Immature natural killer cell (primary cell): ENCODE results near the gene ERFE. TPM values are rescaled to one million over a fixed set of nuclear protein-coding genes. Genes with fewer than 3 reads are reported as not detected.
A peak's percentile ranks its signal among the peaks of the same experiment; 100 is the strongest.

ENCODE experiments used
- DNase-seq, 3 donors: peaks; one replicate each; pipeline ENCODE4 v3.0.0; 2022; ENCODE audit warnings: mixed read lengths in 1 of 3
- H3K27ac Mint-ChIP-seq, 6 donors: one replicate each; pipeline ENCODE4 v1.8.0; 2020; ENCODE audit warnings: mixed read lengths in 6 of 6, mild to moderate bottlenecking in 5 of 6, inconsistent platforms in 4 of 6, moderate library complexity in 3 of 6
- H3K27me3 Mint-ChIP-seq, 3 donors: one replicate each; pipeline ENCODE4 v1.8.0; 2020 to 2021; ENCODE audit warnings: low read depth in 3 of 3, mild to moderate bottlenecking in 3 of 3, mixed read lengths in 3 of 3, moderate library complexity in 3 of 3, inconsistent platforms in 1 of 3
- H3K36me3 Mint-ChIP-seq, 3 donors: one replicate each; pipeline ENCODE4 v1.8.0; 2020; ENCODE audit warnings: mixed read lengths in 3 of 3, inconsistent platforms in 2 of 3, mild to moderate bottlenecking in 2 of 3
- H3K4me1 Mint-ChIP-seq, 2 donors: one replicate each; pipeline ENCODE4 v1.8.0; 2020; ENCODE audit warnings: inconsistent platforms in 2 of 2, mild to moderate bottlenecking in 2 of 2, mixed read lengths in 2 of 2, moderate library complexity in 1 of 2
- H3K4me3 Mint-ChIP-seq, 5 donors: one replicate each; pipeline ENCODE4 v1.8.0; 2020; ENCODE audit warnings: mild to moderate bottlenecking in 5 of 5, mixed read lengths in 5 of 5, inconsistent platforms in 3 of 5, moderate library complexity in 3 of 5
- H3K9me3 Mint-ChIP-seq, 6 donors: one replicate each; pipeline ENCODE4 v1.8.0; 2020; ENCODE audit warnings: mild to moderate bottlenecking in 6 of 6, mixed read lengths in 6 of 6, inconsistent platforms in 4 of 6, moderate library complexity in 3 of 6
- polyA plus RNA-seq, 3 donors: library from polyadenylated mRNA; unstranded; fragments of 300-500 nt; fragmentation: Illumina TruSeq; gene quantifications; one replicate each; pipeline ENCODE4 v1.2.3, GENCODE V29; 2021

Gene ERFE
- polyA plus RNA-seq, 3 donors from 2014 or later: 4.6 to 6.2 (median 5.7) TPM

DNA sequence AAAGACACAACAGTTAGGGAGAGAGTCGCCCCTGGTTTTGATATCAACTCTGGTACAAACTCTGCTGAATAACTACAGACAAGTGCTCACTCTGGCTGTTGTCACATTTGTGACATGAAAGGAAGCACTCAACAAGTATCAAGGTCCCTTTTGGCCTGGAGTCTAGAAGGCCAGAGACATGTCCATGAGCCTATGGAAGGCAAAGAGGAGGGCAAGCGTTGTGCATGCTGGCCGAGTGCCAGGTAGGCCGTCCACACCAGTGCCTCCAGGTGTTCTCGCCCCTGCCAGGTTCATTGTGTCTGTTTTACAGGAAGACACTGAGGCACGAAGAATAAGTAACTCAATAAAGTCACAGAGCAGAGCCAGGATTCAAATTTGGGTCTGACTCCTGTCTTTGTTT is 23.6 kb downstream of the ERFE start:
- H3K27ac Mint-ChIP-seq: peak overlapping the region in 5 of 6 donors; percentile 19 to 98 (median 71)
- H3K4me1 Mint-ChIP-seq: peaks cover 60 to 61% of the 10 kb centered on the region in 2 donors

DNA sequence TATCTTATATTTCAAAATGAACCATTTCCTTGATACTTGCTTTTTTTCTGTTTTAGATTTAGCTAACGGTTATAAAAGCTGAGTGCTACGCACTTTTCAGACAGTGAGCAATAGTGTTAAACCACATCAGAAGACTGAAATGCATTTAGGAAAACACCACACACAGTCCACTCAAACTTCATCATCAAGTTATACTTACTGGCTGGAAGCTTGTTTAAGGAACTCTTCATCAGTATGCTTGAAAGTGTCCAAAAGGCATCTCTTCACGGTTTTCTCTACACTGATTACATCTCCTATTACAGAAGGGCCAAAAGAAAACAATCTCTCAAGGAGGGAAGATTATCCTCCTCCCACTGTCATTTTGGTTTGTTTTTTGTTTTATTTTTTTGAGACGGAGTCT is 25.1 kb downstream of the ERFE start:
- H3K4me3 Mint-ChIP-seq: peak overlapping the region; percentile 76 to 87 (median 80)
- H3K27me3 Mint-ChIP-seq: peaks cover 5 to 23% (median 8%) of the 10 kb centered on the region in 3 donors
- H3K36me3 Mint-ChIP-seq: peaks cover 41 to 81% (median 51%) of the 10 kb centered on the region in 3 donors
- H3K9me3 Mint-ChIP-seq: no peaks in the 10 kb centered on the region
- peaks cover 69% of the 10 kb centered on the region in 2 donors for H3K4me1 Mint-ChIP-seq
- peak overlapping the region; percentile 94 to 98 (median 96) for H3K27ac Mint-ChIP-seq
- DNase-seq: peak; percentile 55 to 63 (median 57)

More for the DNA sequence above, 23.6 kb downstream of the ERFE start:
- Mint-ChIP-seq H3K4me3 (peak overlapping the region in 2 of 5 donors; percentile 41 to 76), H3K9me3 (no peaks in the 10 kb centered on the region), H3K27me3 (peaks cover 2 to 21% (median 8%) of the 10 kb centered on the region in 3 donors), H3K36me3 (peaks cover 31 to 75% (median 43%) of the 10 kb centered on the region in 3 donors)
- DNase-seq: no peak

DNA sequence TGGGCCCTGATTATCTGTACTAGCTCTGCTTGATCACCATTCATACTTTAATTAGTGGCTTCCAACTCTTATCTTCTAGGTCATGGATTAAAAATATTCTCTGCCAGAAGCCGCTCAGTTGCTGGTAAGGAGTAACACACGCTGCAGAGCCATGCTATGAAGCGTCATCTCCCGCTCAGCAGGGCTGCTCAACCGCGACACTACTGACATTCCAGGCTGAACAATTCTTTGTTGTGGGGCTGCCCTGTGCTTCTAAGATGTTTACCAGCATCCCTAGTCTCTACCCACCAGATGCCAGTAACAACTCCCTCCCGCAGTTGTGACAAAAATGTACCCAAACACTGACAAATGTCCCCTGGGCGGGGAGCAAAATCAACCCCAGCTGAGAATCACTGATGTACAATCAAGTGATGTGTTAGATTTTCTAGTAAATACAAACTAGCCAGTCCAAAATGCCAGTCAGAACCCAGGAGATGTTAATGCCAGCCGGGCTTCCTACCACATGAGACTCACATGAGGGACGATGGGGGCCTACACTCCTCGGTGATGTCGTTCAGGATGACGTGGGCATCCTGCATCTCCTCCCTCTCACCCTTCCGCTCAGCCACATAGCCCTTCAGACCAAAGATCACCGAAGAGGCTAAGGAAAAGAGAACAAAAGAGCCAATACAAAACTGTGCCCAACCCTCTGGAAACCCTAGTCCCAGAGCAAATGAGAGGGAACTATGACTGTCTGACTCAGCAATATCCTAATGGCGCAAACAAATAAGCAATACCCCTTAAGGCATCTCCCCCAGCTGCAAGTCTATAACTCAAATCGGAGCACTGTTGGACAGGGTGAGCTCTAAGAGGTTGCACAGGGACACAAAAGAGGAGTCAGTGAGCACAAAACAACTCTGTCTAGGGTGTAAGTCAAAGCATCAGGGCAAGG is 29.1 kb downstream of the ERFE start:
- Mint-ChIP-seq H3K4me1 (peaks cover 52 to 64% of the 10 kb centered on the region in 2 donors), H3K36me3 (peaks cover 27 to 70% (median 39%) of the 10 kb centered on the region in 3 donors), H3K27ac (peak overlapping the region; percentile 33 to 95 (median 70)), H3K4me3 (peak overlapping the region in 2 of 5 donors; percentile 30 to 33), H3K27me3 (peaks cover 5 to 21% (median 8%) of the 10 kb centered on the region in 3 donors), H3K9me3 (no peaks in the 10 kb centered on the region)
- DNase-seq: no peak

DNA sequence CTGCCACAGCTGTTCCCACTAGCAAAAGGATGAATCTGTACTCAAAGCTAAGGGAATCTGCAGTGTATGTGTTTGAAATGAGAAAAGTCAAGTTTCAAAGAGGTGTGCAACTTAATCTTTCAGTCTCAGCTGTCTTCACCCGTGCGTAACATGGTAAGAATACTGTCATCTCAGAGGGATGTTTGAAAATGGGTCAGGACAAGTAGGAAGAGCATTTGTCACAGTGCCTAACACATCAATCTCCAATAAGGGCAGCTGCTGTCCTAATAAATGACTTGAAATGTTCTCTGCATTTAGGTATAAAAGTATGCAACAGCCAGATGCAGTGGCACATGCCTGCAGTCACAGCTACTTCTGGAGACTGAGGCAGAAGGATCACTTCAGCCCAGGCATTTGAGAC is 31.7 kb downstream of the ERFE start:
- Mint-ChIP-seq H3K4me1 (peaks cover 35 to 49% of the 10 kb centered on the region in 2 donors), H3K36me3 (peaks cover 27 to 62% (median 32%) of the 10 kb centered on the region in 3 donors), H3K27me3 (peaks cover 2 to 5% (median 5%) of the 10 kb centered on the region in 3 donors), H3K9me3 (no peaks in the 10 kb centered on the region), H3K4me3 (no peak overlapping the region), H3K27ac (no peak overlapping the region)
- DNase-seq: no peak

DNA sequence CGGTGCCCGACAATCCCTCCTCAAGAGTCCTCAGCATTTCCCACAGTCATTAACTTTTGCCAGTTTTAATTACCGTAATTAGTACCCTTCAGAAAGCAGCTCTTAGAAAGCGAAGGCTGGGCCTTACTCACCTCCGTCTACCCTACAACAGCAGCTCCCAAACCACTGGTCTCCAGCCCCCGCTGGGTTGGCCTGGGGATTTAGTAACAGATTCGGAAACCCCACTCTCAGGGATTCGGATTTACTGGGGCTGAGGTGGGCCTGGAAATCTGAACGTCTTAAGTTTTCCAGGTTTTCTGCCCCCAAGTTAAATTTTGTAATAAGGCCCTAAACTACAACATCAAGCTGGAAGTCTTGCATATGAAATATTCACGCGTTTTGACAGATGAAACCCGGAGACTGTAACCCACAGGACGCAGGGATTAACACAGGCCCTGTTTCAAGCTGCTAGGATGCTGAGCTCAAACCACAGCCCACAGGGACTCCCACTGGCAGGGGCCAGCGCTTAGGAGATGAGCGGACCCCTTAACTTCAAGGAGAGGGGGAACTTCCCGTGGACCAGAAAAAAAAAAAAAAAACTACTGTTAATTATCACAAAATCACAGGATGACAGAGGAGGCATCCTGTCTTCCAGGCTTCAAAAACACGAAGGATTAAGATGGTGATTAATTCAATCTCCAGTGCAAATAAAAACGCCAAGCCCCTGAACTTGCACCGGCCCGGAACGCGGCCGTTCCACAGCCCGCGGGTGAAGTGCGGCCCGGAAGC is 43.7 kb downstream of the ERFE start:
- peak in 1 of 3 donors; percentile 25 for DNase-seq
- H3K4me1 Mint-ChIP-seq: peaks cover 62 to 63% of the 10 kb centered on the region in 2 donors
- H3K27me3 Mint-ChIP-seq: peaks cover 2 to 24% (median 18%) of the 10 kb centered on the region in 3 donors
- no peaks in the 10 kb centered on the region for H3K9me3 Mint-ChIP-seq
- no peaks in the 10 kb centered on the region for H3K36me3 Mint-ChIP-seq
- H3K27ac Mint-ChIP-seq: peak overlapping the region; percentile 85 to 94 (median 90)
- peak overlapping the region; percentile 85 to 91 (median 90) for H3K4me3 Mint-ChIP-seq

DNA sequence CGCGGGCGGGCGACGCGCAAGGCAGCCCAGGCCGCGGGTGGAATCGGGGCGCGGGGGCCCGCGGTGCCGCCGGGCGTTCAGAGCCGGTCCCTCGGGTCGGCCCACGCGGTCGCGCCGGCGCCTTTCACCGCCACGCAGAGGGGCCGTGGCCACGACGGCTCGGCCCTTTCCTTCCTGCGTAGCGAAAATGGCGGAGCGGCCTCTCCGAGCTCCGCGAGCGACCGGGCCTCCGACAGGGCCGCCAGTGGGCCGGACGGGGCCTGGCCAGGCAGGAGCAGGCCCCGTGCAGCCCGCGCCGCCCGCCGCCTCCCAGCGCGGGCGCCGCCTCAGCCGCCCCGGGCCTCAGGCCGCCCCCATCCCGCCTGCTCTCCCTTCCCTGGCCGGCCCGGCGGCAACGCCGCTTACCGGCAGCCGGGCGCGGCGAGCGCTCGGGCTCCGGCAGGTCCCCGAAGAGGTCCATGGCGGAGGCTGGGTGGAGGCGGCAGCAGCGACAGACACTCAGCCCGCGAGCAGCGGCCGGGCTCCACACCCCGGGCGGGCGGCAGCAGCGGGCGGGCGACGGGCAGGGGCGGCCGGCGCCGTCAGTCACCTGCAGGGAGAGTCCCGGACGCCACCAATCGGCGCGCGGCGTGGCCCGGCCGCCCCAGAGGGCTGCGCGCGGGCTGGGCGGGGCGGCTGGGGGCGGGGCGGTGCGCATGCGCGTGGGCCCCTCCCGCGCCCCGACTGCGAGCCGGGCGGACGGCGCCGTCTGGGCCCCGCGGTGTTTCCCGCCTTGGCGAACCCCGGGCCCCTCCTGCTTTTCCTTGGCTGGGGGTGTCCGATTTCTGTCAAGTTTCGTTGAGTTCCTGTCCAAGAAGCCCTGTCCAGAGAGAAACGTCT is 44.6 kb downstream of the ERFE start, which contains the start of gene ILKAP:
ILKAP (minus strand) TSS at position 602 of the 879 bp plus-strand sequence; CDS start at position 460, 142 bp downstream.
- Mint-ChIP-seq H3K9me3 (no peaks in the 10 kb centered on the region), H3K27ac (peak within 1 kb of the TSS; percentile 91 to 95 (median 93)), H3K4me3 (peak within 1 kb of the TSS; percentile 86 to 91 (median 90)), H3K36me3 (no peaks in the 10 kb centered on the region), H3K4me1 (peaks cover 55 to 57% of the 10 kb centered on the region in 2 donors), H3K27me3 (peaks cover 2 to 24% (median 18%) of the 10 kb centered on the region in 3 donors)
- peak; percentile 91 to 93 (median 92) for DNase-seq

DNA sequence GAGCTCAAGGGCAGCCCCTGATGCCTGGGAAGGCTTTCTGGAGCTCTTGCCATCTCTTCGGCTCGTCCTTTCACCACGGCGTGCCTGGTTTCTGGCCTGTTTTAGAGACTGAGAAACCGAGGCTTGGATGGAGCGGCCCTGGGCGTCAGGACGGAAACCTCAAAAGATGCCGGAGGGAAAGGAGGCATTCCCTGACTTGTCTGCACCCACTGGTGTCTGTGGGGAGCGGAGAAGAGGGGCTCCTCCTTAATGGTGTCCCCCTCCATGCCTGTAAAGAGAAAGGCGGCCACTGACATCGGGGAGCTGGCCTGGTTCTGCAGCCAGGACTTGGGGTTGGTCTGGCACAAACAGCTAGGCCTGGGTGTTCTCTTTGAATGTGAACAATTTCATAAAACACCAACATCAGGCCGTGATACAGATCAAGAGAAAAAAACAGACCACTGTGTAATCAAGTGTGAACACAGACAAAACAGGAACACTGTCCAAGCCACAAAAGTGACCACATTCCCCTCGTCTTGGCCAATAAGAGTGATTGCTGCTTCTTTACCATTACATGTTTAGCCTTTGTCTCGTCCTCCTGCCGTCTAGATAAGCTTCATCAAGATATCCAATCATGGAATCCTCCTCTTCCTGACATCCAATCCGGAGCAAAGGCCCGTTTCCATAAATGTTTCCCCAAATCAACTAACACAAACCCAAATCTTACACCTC is 45.4 kb downstream of the ERFE start:
- Mint-ChIP-seq H3K9me3 (no peaks in the 10 kb centered on the region), H3K36me3 (no peaks in the 10 kb centered on the region), H3K27ac (peak overlapping the region; percentile 91 to 95 (median 93)), H3K4me1 (peaks cover 47 to 49% of the 10 kb centered on the region in 2 donors), H3K4me3 (peak overlapping the region; percentile 76 to 88 (median 86)), H3K27me3 (peaks cover 2 to 24% (median 18%) of the 10 kb centered on the region in 3 donors)
- DNase-seq: peak in 2 of 3 donors; percentile 17 to 19

DNA sequence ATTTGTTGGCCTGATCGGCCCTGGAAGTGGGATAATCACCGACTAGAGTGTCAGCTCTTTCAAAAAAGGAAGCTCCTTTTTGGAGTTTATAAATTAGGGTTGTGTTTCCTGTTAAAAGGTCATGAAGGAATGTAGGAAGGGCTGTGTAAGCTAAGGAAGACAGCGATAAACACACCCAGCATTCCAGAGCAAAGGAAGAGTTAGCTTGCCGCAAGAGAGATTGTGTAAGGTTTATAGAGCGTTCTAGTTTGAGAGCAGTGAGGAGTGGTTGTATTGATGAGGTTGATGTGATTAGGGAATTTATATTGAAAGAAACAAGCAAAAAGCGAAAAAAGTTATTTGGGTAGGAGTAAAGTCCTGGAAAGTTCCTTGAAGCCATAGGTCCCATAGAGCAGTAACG is 48.2 kb downstream of the ERFE start:
- peaks cover 19 to 21% of the 10 kb centered on the region in 2 donors for H3K4me1 Mint-ChIP-seq
- H3K27ac Mint-ChIP-seq: no peak overlapping the region
- DNase-seq: no peak
- H3K9me3 Mint-ChIP-seq: no peaks in the 10 kb centered on the region
- peaks cover 2 to 20% (median 18%) of the 10 kb centered on the region in 3 donors for H3K27me3 Mint-ChIP-seq
- no peak overlapping the region for H3K4me3 Mint-ChIP-seq
- no peaks in the 10 kb centered on the region for H3K36me3 Mint-ChIP-seq

DNA sequence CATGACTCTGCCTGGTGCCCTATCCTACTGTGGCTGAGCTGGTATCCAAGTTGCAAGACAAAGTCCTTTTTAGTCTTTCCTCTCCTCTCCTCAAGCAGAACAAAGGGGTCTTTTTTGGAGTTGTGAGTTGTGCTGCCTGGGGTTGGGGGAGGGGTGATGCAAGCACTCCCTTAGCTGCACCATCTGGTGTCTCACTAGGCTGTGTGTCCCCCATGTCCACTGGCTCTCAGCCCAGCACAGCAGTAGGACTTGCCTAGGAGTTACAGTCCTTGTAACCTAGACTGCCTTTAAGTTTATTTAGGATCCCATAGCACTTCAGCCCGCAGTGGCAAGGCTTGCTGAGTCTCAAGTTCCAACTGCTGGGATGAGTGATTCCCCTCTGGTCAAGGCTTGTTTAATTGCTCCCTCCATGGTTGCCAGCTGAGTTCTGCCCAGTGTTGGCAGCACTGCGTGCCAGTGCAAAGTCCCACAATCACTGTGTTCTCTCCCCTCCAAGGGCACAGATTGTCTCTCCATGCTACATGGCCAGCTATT is 57.9 kb downstream of the ERFE start:
- H3K4me1 Mint-ChIP-seq: no peaks in the 10 kb centered on the region
- DNase-seq: no peak
- peaks cover 0 to 5% (median 4%) of the 10 kb centered on the region in 3 donors for H3K27me3 Mint-ChIP-seq
- no peak overlapping the region for H3K4me3 Mint-ChIP-seq
- H3K27ac Mint-ChIP-seq: no peak overlapping the region
- H3K9me3 Mint-ChIP-seq: peaks cover 0 to 1% (median 0%) of the 10 kb centered on the region in 6 donors
- peaks cover 0 to 14% (median 0%) of the 10 kb centered on the region in 3 donors for H3K36me3 Mint-ChIP-seq
